CD8-positive, alpha-beta memory T cell (primary cell): ENCODE results near the gene NT5E. TPM values are rescaled to one million over a fixed set of nuclear protein-coding genes. Genes with fewer than 3 reads are reported as not detected.

ENCODE experiments used
- CTCF ChIA-PET: fragments of 350-600 bp; sonication (Branson Sonifier 250); formaldehyde crosslinking; loops from one replicate; lab custom pipeline; 2021; ENCODE audit warnings: antibody characterized with exemption; lab: Charles Lee
- POLR2A ChIA-PET: fragments of 350-600 bp; sonication (Branson Sonifier 250); formaldehyde crosslinking; loops from one replicate; lab custom pipeline; 2021; ENCODE audit warnings: antibody characterized with exemption; lab: Charles Lee
- DNase-seq, 5 donors: peaks; one replicate each; pipeline versions ENCODE4 v3.0.0 to v3.0.0-alpha.2; 2020 to 2022; ENCODE audit warnings: mixed read lengths in 1 of 5
- H3K27ac ChIP-seq: one replicate; pipeline ENCODE4 v1.7.0; 2013; ENCODE audit warnings: low read depth, mild to moderate bottlenecking, low read length, moderate library complexity
- H3K27me3 ChIP-seq: 2 replicates; pipeline ENCODE4 v1.7.0; 2013; ENCODE audit warnings: low read length, mild to moderate bottlenecking; ENCODE audit not compliant: insufficient read depth, poor library complexity, severe bottlenecking
- H3K36me3 ChIP-seq: 2 replicates; pipeline ENCODE4 v1.7.0; 2013; ENCODE audit warnings: mild to moderate bottlenecking, low read length, moderate library complexity; ENCODE audit not compliant: insufficient read depth
- H3K4me1 ChIP-seq: 2 replicates; pipeline ENCODE4 v1.7.0; 2013; ENCODE audit warnings: mild to moderate bottlenecking, low read length, moderate library complexity; ENCODE audit not compliant: insufficient read depth
- H3K4me3 ChIP-seq: 2 replicates; pipeline ENCODE4 v1.7.0; 2013; ENCODE audit warnings: mild to moderate bottlenecking, low read length
- H3K9me3 ChIP-seq: 2 replicates; pipeline ENCODE4 v1.7.0; 2013; ENCODE audit warnings: mild to moderate bottlenecking, low read length
- H3K27ac Mint-ChIP-seq, 8 donors: one replicate each; pipeline ENCODE4 v1.8.0; 2020 to 2021; ENCODE audit warnings: mixed read lengths in 8 of 8, mild to moderate bottlenecking in 6 of 8, inconsistent platforms in 3 of 8, moderate library complexity in 3 of 8
- H3K27me3 Mint-ChIP-seq, 2 donors: one replicate each; pipeline ENCODE4 v1.8.0; 2020 to 2021; ENCODE audit warnings: mixed read lengths in 2 of 2, mild to moderate bottlenecking in 1 of 2, moderate library complexity in 1 of 2
- H3K36me3 Mint-ChIP-seq, 3 donors: one replicate each; pipeline ENCODE4 v1.8.0; 2020 to 2021; ENCODE audit warnings: mixed read lengths in 3 of 3, inconsistent platforms in 1 of 3, mild to moderate bottlenecking in 1 of 3
- H3K4me1 Mint-ChIP-seq, 3 donors: one replicate each; pipeline ENCODE4 v1.8.0; 2020 to 2021; ENCODE audit warnings: mixed read lengths in 3 of 3, inconsistent platforms in 1 of 3, mild to moderate bottlenecking in 1 of 3
- H3K4me3 Mint-ChIP-seq, 7 donors: one replicate each; pipeline ENCODE4 v1.8.0; 2020 to 2021; ENCODE audit warnings: mixed read lengths in 7 of 7, mild to moderate bottlenecking in 6 of 7, moderate library complexity in 4 of 7, inconsistent platforms in 2 of 7
- H3K9me3 Mint-ChIP-seq, 5 donors: one replicate each; pipeline ENCODE4 v1.8.0; 2020 to 2022; ENCODE audit warnings: mixed read lengths in 5 of 5, mild to moderate bottlenecking in 3 of 5, moderate library complexity in 2 of 5, inconsistent platforms in 1 of 5
- polyA plus RNA-seq: library from polyadenylated mRNA; unstranded; fragments of 300-500 nt; fragmentation: Illumina TruSeq; gene quantifications from one replicate; pipeline ENCODE4 v1.2.3, GENCODE V29; 2021
- total RNA-seq, 2 experiments: library from RNA; stranded (reverse); gene quantifications; one replicate each; pipeline ENCODE4 v1.2.3, GENCODE V29; 2021

NT5E gene
- total and polyA plus RNA-seq, 3 experiments from 2014 or later, result 14.8 to 32.7 (median 15.4) TPM

DNA sequence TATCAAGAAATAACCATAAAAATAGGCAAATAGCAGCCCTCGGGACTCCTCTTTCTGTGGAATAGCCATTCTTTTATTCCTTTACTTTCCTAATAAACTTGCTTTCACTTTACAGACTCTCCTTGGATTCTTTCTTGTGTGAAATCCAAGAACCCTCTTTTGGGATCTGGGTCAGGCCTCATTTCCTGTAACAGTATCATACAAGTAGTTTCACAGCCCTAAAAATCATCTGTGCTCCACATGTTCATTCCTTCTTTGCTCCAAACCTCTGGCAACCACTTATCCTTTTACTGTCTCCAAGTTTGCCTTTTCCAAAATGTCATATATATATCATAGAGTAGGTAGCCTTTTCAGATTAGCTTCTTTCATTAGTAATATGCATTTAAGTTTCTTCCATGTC lies 13.5 kb upstream of the NT5E start:
- Mint-ChIP-seq H3K4me1 (peaks cover 0 to 4% (median 0%) of the 10 kb centered on the region in 3 donors), H3K27ac (no peak overlapping the region), H3K4me3 (no peak overlapping the region), H3K27me3 (peaks cover 0 to 4% of the 10 kb centered on the region in 2 donors), H3K9me3 (peaks cover 5 to 12% (median 8%) of the 10 kb centered on the region in 5 donors), H3K36me3 (peaks cover 0 to 9% (median 2%) of the 10 kb centered on the region in 3 donors)
- Histone ChIP-seq H3K27me3 (no peaks in the 10 kb centered on the region), H3K4me1 (no peaks in the 10 kb centered on the region), H3K36me3 (no peaks in the 10 kb centered on the region), H3K27ac (no peak overlapping the region), H3K9me3 (no peaks in the 10 kb centered on the region), H3K4me3 (no peak overlapping the region)
- CTCF ChIA-PET, result no interaction called here
- no peak for DNase-seq
- POLR2A ChIA-PET, result no interaction called here

DNA sequence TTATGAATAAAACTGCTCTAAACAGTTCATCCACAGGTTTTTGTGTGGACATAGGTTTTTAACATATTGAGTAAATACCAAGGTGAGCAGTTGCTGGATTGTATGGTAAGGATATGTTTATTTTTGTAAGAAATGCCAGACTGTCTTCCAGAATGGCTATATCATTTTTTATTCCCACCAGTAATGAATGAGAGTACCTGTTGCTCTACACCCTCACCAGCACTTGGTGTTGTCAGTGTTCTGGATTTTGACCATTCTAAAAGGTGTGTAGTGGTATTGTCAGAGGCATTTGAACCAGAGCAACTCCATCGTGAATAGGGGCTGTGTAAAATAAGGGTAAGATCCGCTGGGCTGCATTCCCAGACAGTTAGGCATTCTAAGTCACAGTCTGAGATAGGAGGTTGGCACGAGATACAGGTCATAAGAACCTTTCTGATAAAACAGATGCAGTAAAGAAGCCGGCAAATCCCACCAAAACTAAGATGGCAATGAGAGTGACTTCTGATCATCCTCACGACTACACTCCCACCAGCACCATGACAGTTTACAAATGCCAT lies 12.9 kb upstream of the NT5E start:
- Histone ChIP-seq H3K27ac (no peak overlapping the region), H3K27me3 (no peaks in the 10 kb centered on the region), H3K36me3 (no peaks in the 10 kb centered on the region), H3K9me3 (no peaks in the 10 kb centered on the region), H3K4me1 (no peaks in the 10 kb centered on the region), H3K4me3 (no peak overlapping the region)
- peaks cover 0 to 4% of the 10 kb centered on the region in 2 donors for H3K27me3 Mint-ChIP-seq
- ChIA-PET POLR2A (no interaction called here), CTCF (no interaction called here)
- H3K4me1 Mint-ChIP-seq, result peaks cover 0 to 4% (median 0%) of the 10 kb centered on the region in 3 donors
- H3K9me3 Mint-ChIP-seq, result peaks cover 5 to 17% (median 13%) of the 10 kb centered on the region in 5 donors
- H3K27ac Mint-ChIP-seq, result no peak overlapping the region
- no peak overlapping the region for H3K4me3 Mint-ChIP-seq
- no peak for DNase-seq
- peaks cover 0 to 14% (median 2%) of the 10 kb centered on the region in 3 donors for H3K36me3 Mint-ChIP-seq

DNA sequence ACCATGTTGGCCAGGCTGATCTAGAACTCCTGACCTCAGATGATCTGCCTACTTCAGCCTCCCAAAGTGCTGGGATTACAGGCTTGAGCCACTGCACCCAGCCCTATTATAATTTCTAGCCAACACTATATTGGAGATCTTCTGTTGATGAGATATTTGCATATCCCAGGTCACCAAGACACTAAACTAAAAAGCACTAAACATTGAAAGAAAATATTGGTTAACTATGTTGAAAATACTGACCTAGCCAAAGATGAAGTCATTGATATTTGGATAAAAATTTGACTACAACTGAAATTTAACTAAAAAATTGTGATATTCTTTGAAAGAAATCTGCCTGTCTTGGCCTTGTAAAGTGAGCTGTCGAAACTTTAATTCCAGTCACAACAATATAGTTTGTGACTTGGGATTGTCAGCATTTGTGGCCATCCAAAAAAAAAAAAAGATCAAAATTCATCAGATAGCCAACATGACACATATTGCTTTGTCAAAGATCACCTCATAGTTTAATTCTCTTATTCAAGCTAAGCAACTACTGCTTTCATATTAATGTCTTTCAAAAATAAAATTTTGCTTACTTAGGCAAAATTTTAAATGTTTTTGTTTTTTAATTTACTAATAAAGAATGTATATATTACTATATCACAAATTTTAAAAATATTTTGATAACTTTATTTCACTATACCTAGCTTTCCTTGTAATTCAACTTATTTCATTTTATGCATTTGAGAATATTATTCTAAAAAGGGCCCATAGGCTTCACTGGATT lies 6.3 kb upstream of the NT5E start:
- Histone ChIP-seq H3K4me1 (no peaks in the 10 kb centered on the region), H3K27ac (no peak overlapping the region), H3K36me3 (no peaks in the 10 kb centered on the region), H3K27me3 (no peaks in the 10 kb centered on the region), H3K9me3 (no peaks in the 10 kb centered on the region), H3K4me3 (no peak overlapping the region)
- DNase-seq, result no peak
- ChIA-PET CTCF (interaction anchor here (3.2 kb wide), 1 partner anchor 40 kb away, joined by 9 read pairs; no protein-coding TSS in a partner anchor), POLR2A (interaction anchor here (0.7 kb wide), 1 partner anchor 43 kb away, joined by 3 read pairs; no protein-coding TSS in a partner anchor)
- peaks cover 10% of the 10 kb centered on the region in 2 donors for H3K27me3 Mint-ChIP-seq
- peaks cover 5 to 14% (median 13%) of the 10 kb centered on the region in 5 donors for H3K9me3 Mint-ChIP-seq
- peaks cover 0 to 19% (median 0%) of the 10 kb centered on the region in 3 donors for H3K36me3 Mint-ChIP-seq
- peaks cover 6 to 12% (median 10%) of the 10 kb centered on the region in 3 donors for H3K4me1 Mint-ChIP-seq
- no peak overlapping the region for H3K27ac Mint-ChIP-seq
- no peak overlapping the region for H3K4me3 Mint-ChIP-seq

DNA sequence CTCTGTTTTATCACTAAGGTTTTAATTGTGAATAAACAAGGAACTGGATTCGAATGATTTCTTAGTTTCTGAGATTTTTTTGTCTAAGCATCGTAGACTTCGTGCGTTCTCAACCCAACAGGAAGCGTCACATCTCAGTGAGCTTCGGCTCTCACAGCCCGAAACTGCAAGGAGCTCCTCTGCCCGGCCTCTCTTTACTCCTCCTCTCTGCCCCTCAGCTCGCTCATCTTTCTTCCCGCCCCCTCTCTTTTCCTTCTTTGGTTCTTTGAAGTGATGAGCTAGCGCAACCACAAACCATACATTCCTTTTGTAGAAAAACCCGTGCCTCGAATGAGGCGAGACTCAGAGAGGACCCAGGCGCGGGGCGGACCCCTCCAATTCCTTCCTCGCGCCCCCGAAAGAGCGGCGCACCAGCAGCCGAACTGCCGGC lies 480 bp upstream of the NT5E start:
- Mint-ChIP-seq H3K36me3 (peaks cover 0 to 23% (median 0%) of the 10 kb centered on the region in 3 donors), H3K4me3 (peak overlapping the region; percentile 84 to 97 (median 95)), H3K27ac (peak overlapping the region; percentile 20 to 93 (median 80)), H3K4me1 (peaks cover 54 to 65% (median 61%) of the 10 kb centered on the region in 3 donors), H3K9me3 (no peaks in the 10 kb centered on the region), H3K27me3 (peaks cover 29 to 38% of the 10 kb centered on the region in 2 donors)
- Histone ChIP-seq H3K4me3 (peak overlapping the region; percentile 64), H3K27ac (peak overlapping the region; percentile 58), H3K27me3 (peaks cover 13% of the 10 kb centered on the region), H3K9me3 (no peaks in the 10 kb centered on the region), H3K4me1 (peaks cover 25% of the 10 kb centered on the region), H3K36me3 (no peaks in the 10 kb centered on the region)
- peak in 3 of 5 donors; percentile 48 to 77 (median 69) for DNase-seq
- CTCF ChIA-PET, result interaction anchor here (1.0 to 11.7 kb wide), 11 partner anchors 9 to 95 kb away, joined by 3 to 115 read pairs (median 5); no protein-coding TSS in a partner anchor
- POLR2A ChIA-PET, result interaction anchor here (0.7 to 2.6 kb wide), 8 partner anchors 9 to 194 kb away, joined by 3 to 27 read pairs (median 8); partner anchors contain the start of gene SYNCRIP

DNA sequence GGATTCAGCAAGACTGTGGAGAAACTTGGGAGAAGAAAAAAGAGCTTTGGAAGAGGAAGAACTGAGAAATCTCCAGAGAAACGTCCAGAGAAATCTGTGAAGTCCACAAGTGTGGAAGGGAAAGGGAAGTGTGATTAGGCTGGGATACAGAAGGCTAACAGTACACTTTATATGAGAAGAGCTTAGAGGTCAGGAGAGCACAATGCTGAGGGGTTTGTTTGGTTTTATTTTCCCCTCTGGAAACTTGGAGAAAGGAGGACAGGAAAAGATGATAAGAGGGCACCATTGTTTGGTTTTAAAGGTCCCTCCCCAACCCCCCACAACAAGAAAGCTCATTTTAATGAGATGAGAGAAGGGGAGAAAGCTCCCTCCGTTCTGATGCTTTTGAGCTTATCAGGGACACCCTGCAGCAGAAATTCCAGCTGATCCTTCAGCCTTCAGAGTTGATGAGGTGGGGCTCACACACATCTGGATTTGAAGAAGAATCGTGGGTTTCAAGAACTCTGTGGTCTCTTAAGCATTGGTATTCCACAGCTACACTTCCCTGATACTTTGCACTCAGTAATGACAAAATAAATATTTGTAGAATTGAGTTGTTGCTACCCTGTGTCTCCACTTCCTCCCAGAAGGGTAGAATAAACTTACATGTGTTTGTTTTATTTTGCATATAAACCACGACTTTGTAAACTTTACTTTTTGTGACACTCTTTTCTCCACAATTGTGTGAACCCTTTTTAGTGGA lies 1.9 kb downstream of the NT5E start:
- POLR2A ChIA-PET, result interaction anchor here (0.6 to 0.8 kb wide), 3 partner anchors 38 to 494 kb away, joined by 3 to 16 read pairs (median 4); no protein-coding TSS in a partner anchor
- Mint-ChIP-seq H3K4me3 (peak overlapping the region; percentile 90 to 97 (median 95)), H3K9me3 (no peaks in the 10 kb centered on the region), H3K27me3 (peaks cover 30 to 38% of the 10 kb centered on the region in 2 donors), H3K36me3 (peaks cover 0 to 25% (median 0%) of the 10 kb centered on the region in 3 donors), H3K27ac (peak overlapping the region in 6 of 8 donors; percentile 28 to 86 (median 76)), H3K4me1 (peaks cover 59 to 88% (median 81%) of the 10 kb centered on the region in 3 donors)
- Histone ChIP-seq H3K4me1 (peaks cover 25% of the 10 kb centered on the region), H3K4me3 (no peak overlapping the region), H3K36me3 (no peaks in the 10 kb centered on the region), H3K27ac (no peak overlapping the region), H3K9me3 (no peaks in the 10 kb centered on the region), H3K27me3 (peaks cover 13% of the 10 kb centered on the region)
- no peak for DNase-seq
- CTCF ChIA-PET, result interaction anchor here (3.7 to 11.7 kb wide), 2 partner anchors 11 to 30 kb away, joined by 25 to 115 read pairs; no protein-coding TSS in a partner anchor

DNA sequence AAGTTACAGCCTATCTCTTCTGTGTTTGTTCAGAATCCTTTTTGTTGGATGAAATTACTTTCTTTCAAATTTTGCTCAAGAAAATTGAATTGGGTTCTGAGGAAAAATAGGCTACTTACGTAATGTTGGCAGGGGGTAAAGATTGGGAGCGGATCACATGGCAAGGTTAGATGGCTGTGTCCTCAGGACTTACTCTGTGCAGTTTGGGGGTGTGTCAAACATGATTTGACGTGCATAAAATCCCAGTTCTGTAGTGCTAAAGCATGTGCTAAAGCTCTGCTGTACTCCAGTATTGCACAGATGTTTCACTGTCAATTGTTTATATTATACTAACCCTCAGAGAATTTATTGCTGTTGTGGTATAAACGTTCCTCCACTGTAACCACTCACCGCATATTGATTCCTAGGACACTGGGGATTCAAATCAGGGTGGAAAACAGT lies 2.6 kb downstream of the NT5E start:
- H3K27ac Mint-ChIP-seq, result peak overlapping the region in 5 of 8 donors; percentile 13 to 79 (median 28)
- H3K27ac ChIP-seq, result no peak overlapping the region
- ChIA-PET CTCF (interaction anchor here (3.7 to 11.7 kb wide), 2 partner anchors 11 to 29 kb away, joined by 25 to 115 read pairs; no protein-coding TSS in a partner anchor), POLR2A (interaction anchor here (0.6 kb wide), 1 partner anchor 493 kb away, joined by 16 read pairs; no protein-coding TSS in a partner anchor)
- H3K4me3 ChIP-seq, result no peak overlapping the region
- H3K9me3 Mint-ChIP-seq, result no peaks in the 10 kb centered on the region
- peaks cover 0 to 28% (median 0%) of the 10 kb centered on the region in 3 donors for H3K36me3 Mint-ChIP-seq
- H3K36me3 ChIP-seq, result no peaks in the 10 kb centered on the region
- H3K4me1 ChIP-seq, result peaks cover 25% of the 10 kb centered on the region
- peak overlapping the region; percentile 29 to 97 (median 95) for H3K4me3 Mint-ChIP-seq
- no peaks in the 10 kb centered on the region for H3K9me3 ChIP-seq
- peaks cover 65 to 94% (median 89%) of the 10 kb centered on the region in 3 donors for H3K4me1 Mint-ChIP-seq
- peaks cover 30 to 37% of the 10 kb centered on the region in 2 donors for H3K27me3 Mint-ChIP-seq
- H3K27me3 ChIP-seq, result peaks cover 13% of the 10 kb centered on the region
- no peak for DNase-seq

DNA sequence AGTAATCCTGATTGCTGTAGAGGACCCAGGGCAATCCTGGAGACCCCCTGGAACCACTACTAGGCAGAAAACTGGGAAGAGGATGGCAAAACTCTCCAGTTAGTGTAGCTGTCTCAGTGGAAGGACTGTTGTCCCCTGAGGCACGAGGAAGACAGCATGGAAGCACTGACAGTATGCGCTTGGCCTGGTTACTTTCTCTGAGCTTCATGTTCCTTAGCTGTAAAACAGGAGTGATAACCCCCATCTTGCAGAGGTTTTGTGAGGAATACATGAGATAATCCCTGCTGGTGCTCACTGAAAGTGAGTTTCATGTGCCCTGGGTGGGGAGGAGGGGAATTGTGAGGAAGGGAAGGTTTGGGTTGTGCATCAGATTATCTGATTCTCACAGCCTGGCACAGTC lies 3.2 kb downstream of the NT5E start:
- peaks cover 67 to 94% (median 89%) of the 10 kb centered on the region in 3 donors for H3K4me1 Mint-ChIP-seq
- CTCF ChIA-PET, result interaction anchor here (11.7 kb wide), 1 partner anchor 29 kb away, joined by 115 read pairs; no protein-coding TSS in a partner anchor
- H3K27ac Mint-ChIP-seq, result peak overlapping the region; percentile 1 to 77 (median 32)
- DNase-seq, result no peak
- peaks cover 30 to 31% of the 10 kb centered on the region in 2 donors for H3K27me3 Mint-ChIP-seq
- POLR2A ChIA-PET, result interaction anchor here (0.5 kb wide), 1 partner anchor 191 kb away, joined by 3 read pairs; no protein-coding TSS in a partner anchor
- peak overlapping the region; percentile 53 to 97 (median 95) for H3K4me3 Mint-ChIP-seq
- Histone ChIP-seq H3K27ac (no peak overlapping the region), H3K4me3 (no peak overlapping the region), H3K9me3 (no peaks in the 10 kb centered on the region), H3K4me1 (peaks cover 25% of the 10 kb centered on the region), H3K27me3 (peaks cover 13% of the 10 kb centered on the region), H3K36me3 (no peaks in the 10 kb centered on the region)
- H3K9me3 Mint-ChIP-seq, result no peaks in the 10 kb centered on the region
- peaks cover 0 to 28% (median 0%) of the 10 kb centered on the region in 3 donors for H3K36me3 Mint-ChIP-seq
